Activated naive CD8-positive, alpha-beta T cell (primary cell): ENCODE data around the gene SPTBN1.

Experiments
- H3K27ac Mint-ChIP-seq: one replicate; pipeline ENCODE4 v1.8.0; 2021; ENCODE audit warnings: mixed read lengths
- H3K27me3 Mint-ChIP-seq: one replicate; pipeline ENCODE4 v1.8.0; 2021; ENCODE audit warnings: mixed read lengths
- H3K36me3 Mint-ChIP-seq: one replicate; pipeline ENCODE4 v1.8.0; 2021; ENCODE audit warnings: mixed read lengths
- H3K4me1 Mint-ChIP-seq: one replicate; pipeline ENCODE4 v1.8.0; 2021; ENCODE audit warnings: low read depth, mixed read lengths
- H3K4me3 Mint-ChIP-seq: one replicate; pipeline ENCODE4 v1.8.0; 2021; ENCODE audit warnings: mild to moderate bottlenecking, mixed read lengths
- H3K9me3 Mint-ChIP-seq: one replicate; pipeline ENCODE4 v1.8.0; 2021; ENCODE audit warnings: low read depth, mixed read lengths

The SPTBN1 gene

GRCh38 chr2:54664238-54664786, 208.2 kb downstream of the SPTBN1 start:
- Mint-ChIP-seq H3K4me1 (peaks cover 2% of the 10 kb centered on the region), H3K9me3 (no peaks in the 10 kb centered on the region), H3K27ac (peak overlapping the region; percentile 35), H3K27me3 (no peaks in the 10 kb centered on the region), H3K4me3 (no peak overlapping the region), H3K36me3 (peaks cover 15% of the 10 kb centered on the region)

GRCh38 chr2:54665436-54665856, 209.3 kb downstream of the SPTBN1 start:
- H3K27ac Mint-ChIP-seq, result peak overlapping the region; percentile 82
- no peaks in the 10 kb centered on the region for H3K27me3 Mint-ChIP-seq
- H3K4me3 Mint-ChIP-seq, result no peak overlapping the region
- peaks cover 10% of the 10 kb centered on the region for H3K36me3 Mint-ChIP-seq
- no peaks in the 10 kb centered on the region for H3K9me3 Mint-ChIP-seq
- H3K4me1 Mint-ChIP-seq, result peaks cover 2% of the 10 kb centered on the region

- Mint-ChIP-seq H3K36me3 (peaks cover 9% of the 10 kb centered on the region), H3K9me3 (no peaks in the 10 kb centered on the region), H3K4me1 (peaks cover 2% of the 10 kb centered on the region), H3K4me3 (no peak overlapping the region), H3K27ac (peak overlapping the region; percentile 42), H3K27me3 (no peaks in the 10 kb centered on the region)
These were observed 210.1 kb downstream of the SPTBN1 start for GRCh38 chr2:54666131-54666633.

- H3K4me3 Mint-ChIP-seq, result no peak overlapping the region
- H3K9me3 Mint-ChIP-seq, result no peaks in the 10 kb centered on the region
- H3K36me3 Mint-ChIP-seq, result peaks cover 8% of the 10 kb centered on the region
- peaks cover 2% of the 10 kb centered on the region for H3K4me1 Mint-ChIP-seq
- no peaks in the 10 kb centered on the region for H3K27me3 Mint-ChIP-seq
- H3K27ac Mint-ChIP-seq, result peak overlapping the region; percentile 76
These were observed 210.6 kb downstream of the SPTBN1 start for GRCh38 chr2:54666634-54667265.

GRCh38 chr2:54667266-54667639, 211.1 kb downstream of the SPTBN1 start:
- H3K36me3 Mint-ChIP-seq, result peaks cover 8% of the 10 kb centered on the region
- H3K9me3 Mint-ChIP-seq, result no peaks in the 10 kb centered on the region
- H3K4me3 Mint-ChIP-seq, result no peak overlapping the region
- H3K27ac Mint-ChIP-seq, result peak overlapping the region; percentile 51
- H3K4me1 Mint-ChIP-seq, result peaks cover 2% of the 10 kb centered on the region
- H3K27me3 Mint-ChIP-seq, result no peaks in the 10 kb centered on the region

GRCh38 chr2:54667726-54668650, 211.9 kb downstream of the SPTBN1 start:
- peaks cover 8% of the 10 kb centered on the region for H3K36me3 Mint-ChIP-seq
- H3K4me3 Mint-ChIP-seq, result no peak overlapping the region
- H3K27ac Mint-ChIP-seq, result peak overlapping the region; percentile 51
- no peaks in the 10 kb centered on the region for H3K9me3 Mint-ChIP-seq
- peaks cover 5% of the 10 kb centered on the region for H3K4me1 Mint-ChIP-seq
- H3K27me3 Mint-ChIP-seq, result no peaks in the 10 kb centered on the region

- H3K27me3 Mint-ChIP-seq, result no peaks in the 10 kb centered on the region
- H3K4me3 Mint-ChIP-seq, result no peak overlapping the region
- H3K36me3 Mint-ChIP-seq, result peaks cover 8% of the 10 kb centered on the region
- H3K4me1 Mint-ChIP-seq, result peaks cover 10% of the 10 kb centered on the region
- H3K27ac Mint-ChIP-seq, result no peak overlapping the region
- no peaks in the 10 kb centered on the region for H3K9me3 Mint-ChIP-seq
These were observed 212.6 kb downstream of the SPTBN1 start for GRCh38 chr2:54668711-54669110.

GRCh38 chr2:54669677-54670484, 213.8 kb downstream of the SPTBN1 start:
- Mint-ChIP-seq H3K27ac (no peak overlapping the region), H3K36me3 (peaks cover 8% of the 10 kb centered on the region), H3K4me3 (no peak overlapping the region)

GRCh38 chr2:54670485-54671009, 214.4 kb downstream of the SPTBN1 start:
- H3K36me3 Mint-ChIP-seq, result peaks cover 4% of the 10 kb centered on the region

More at GRCh38 chr2:54669677-54670484, 213.8 kb downstream of the SPTBN1 start:
- H3K9me3 Mint-ChIP-seq, result no peaks in the 10 kb centered on the region
- peaks cover 14% of the 10 kb centered on the region for H3K4me1 Mint-ChIP-seq
- no peaks in the 10 kb centered on the region for H3K27me3 Mint-ChIP-seq

GRCh38 chr2:54671010-54671409, 214.9 kb downstream of the SPTBN1 start:
- H3K4me3 Mint-ChIP-seq, result no peak overlapping the region
- H3K36me3 Mint-ChIP-seq, result peaks cover 3% of the 10 kb centered on the region
- peaks cover 11% of the 10 kb centered on the region for H3K4me1 Mint-ChIP-seq
- H3K27me3 Mint-ChIP-seq, result no peaks in the 10 kb centered on the region
- H3K27ac Mint-ChIP-seq, result no peak overlapping the region
- no peaks in the 10 kb centered on the region for H3K9me3 Mint-ChIP-seq

More at GRCh38 chr2:54670485-54671009, 214.4 kb downstream of the SPTBN1 start:
- Mint-ChIP-seq H3K27ac (no peak overlapping the region), H3K4me1 (peaks cover 11% of the 10 kb centered on the region), H3K27me3 (no peaks in the 10 kb centered on the region), H3K9me3 (no peaks in the 10 kb centered on the region), H3K4me3 (no peak overlapping the region)

GRCh38 chr2:54671875-54672589, 215.9 kb downstream of the SPTBN1 start:
- H3K4me1 Mint-ChIP-seq, result peaks cover 11% of the 10 kb centered on the region
- no peak overlapping the region for H3K4me3 Mint-ChIP-seq
- peaks cover 3% of the 10 kb centered on the region for H3K36me3 Mint-ChIP-seq
- peaks cover 2% of the 10 kb centered on the region for H3K27me3 Mint-ChIP-seq
- no peaks in the 10 kb centered on the region for H3K9me3 Mint-ChIP-seq
- no peak overlapping the region for H3K27ac Mint-ChIP-seq

GRCh38 chr2:54672590-54673456, 216.7 kb downstream of the SPTBN1 start:
- no peak overlapping the region for H3K27ac Mint-ChIP-seq
- peaks cover 5% of the 10 kb centered on the region for H3K27me3 Mint-ChIP-seq
- peaks cover 3% of the 10 kb centered on the region for H3K36me3 Mint-ChIP-seq
- H3K4me1 Mint-ChIP-seq, result peaks cover 11% of the 10 kb centered on the region
- H3K9me3 Mint-ChIP-seq, result no peaks in the 10 kb centered on the region
- H3K4me3 Mint-ChIP-seq, result no peak overlapping the region

- Mint-ChIP-seq H3K4me1 (peaks cover 11% of the 10 kb centered on the region), H3K9me3 (no peaks in the 10 kb centered on the region), H3K27ac (no peak overlapping the region), H3K27me3 (peaks cover 5% of the 10 kb centered on the region), H3K36me3 (no peaks in the 10 kb centered on the region), H3K4me3 (no peak overlapping the region)
These were observed 217.4 kb downstream of the SPTBN1 start for GRCh38 chr2:54673501-54673998.
